Stimulated activated naive CD4-positive, alpha-beta T cell (primary cell): ENCODE results near the gene C2CD4C.
"Not testable (repeated sequence)": the region's sequence is repeated elsewhere in the genome, so short reads cannot be mapped to it uniquely, and the experiment has no call there.

Experiments
- DNase-seq, 6 experiments: peaks; one replicate each; lab custom pipeline; 2025; lab: John Stamatoyannopoulos, UW

C2CD4C gene

DNA sequence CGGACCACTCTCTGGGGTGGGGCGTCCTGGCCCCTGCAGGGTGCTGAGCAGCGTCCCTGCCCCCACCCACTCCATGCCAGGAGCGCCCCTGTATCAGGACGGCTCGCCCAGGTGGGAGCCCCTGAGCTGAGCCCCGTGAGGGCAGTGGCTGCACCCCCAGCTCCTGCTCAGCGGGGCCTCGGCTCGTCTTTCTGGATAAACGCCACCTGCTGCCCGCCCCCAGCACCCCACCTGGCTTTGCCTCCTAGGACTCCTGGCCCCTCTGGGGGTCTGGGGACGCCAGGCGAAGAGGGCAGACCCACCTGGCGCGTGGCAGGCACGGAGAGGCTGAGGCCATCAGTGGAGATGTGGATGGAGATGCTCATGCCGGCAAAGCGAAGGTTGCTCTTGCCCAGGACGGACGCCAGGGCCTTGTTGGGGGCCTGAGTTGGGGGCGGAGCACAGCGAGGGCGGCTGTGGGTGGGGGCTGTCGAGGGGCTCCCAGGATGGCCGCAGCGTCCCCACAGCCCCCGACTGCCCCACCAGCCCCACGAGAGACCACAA lies 29.5 kb upstream of the C2CD4C start:
- no peak for DNase-seq

- no peak for DNase-seq
Observed at GRCh38 chr19:437041-437440, 28.1 kb upstream of the C2CD4C start.

- DNase-seq: no peak
Observed at GRCh38 chr19:436413-436950, 27.5 kb upstream of the C2CD4C start.

DNA sequence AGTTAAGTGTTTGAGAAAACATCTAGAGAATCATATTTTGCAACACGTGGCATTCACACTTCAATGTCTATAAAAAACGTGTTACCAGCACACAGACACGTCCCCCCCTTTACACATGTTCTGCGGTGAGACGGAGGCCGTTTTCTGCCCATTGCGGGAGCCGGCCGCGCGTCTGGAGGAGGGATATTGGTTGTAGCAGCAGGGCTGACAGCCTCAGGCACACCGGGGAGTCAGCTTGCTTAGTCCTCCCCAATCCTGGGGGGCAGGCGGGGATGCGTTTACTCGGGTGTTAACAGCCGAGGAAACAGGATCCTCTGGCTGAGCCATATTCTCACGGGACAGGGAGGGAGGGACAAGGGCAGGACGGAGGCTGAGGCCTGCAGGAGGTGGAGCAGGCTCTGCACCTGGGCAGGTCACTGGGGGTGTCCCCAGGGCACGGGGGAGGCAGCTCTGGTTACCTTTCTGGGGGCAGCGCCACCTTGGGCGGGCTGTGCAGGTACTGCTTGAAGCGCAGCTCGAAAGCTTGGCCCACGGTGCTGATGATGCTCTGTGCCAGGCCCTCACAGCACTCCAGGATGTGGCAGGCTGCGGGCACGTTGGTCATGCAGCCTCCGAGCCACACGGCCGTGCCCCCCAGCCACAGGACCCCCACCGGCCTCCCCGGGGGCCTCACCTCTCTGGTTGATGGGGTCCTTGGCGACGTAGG lies 26.9 kb upstream of the C2CD4C start:
- DNase-seq: no peak

DNA sequence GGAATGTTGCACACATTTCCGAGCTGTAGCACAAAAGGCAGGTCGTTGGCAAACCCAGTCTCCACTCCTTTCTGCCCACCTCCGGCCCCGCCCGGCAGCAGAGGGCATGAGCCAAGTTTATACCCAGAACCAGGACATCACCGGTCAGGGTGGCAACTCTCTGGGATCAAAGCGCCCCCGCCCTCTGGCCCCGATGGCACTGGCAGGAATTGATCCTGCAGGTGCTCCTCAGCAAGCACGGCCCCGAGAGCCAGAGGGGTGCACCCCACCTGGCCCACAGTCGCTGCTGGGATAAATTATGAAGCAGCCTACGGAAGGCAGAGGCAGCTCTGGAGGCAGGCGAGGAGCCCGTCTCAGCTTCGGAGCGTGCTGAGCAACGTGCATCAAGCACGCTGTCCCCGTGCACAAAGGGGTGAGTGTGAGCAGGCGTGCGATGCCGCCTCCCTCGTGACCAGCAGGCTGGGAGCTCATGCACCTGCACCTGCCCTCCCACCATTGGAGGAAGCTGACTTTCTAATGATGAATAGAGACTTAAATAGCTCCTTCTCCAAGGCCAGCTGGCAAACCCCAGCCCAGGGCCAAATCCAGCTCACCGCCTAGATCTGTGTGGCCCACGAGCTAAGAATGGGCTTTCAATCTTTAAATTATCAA lies 26.2 kb upstream of the C2CD4C start:
- DNase-seq: no peak

GRCh38 chr19:434152-434960 lies 25.4 kb upstream of the C2CD4C start:
- DNase-seq: no peak

- DNase-seq: no peak
Observed at GRCh38 chr19:430701-431100, 21.8 kb upstream of the C2CD4C start.

- no peak for DNase-seq
Observed at GRCh38 chr19:428149-428548, 19.2 kb upstream of the C2CD4C start.

- not testable (repeated sequence) for DNase-seq
Observed at GRCh38 chr19:427675-428074, 18.7 kb upstream of the C2CD4C start.

- no peak for DNase-seq
Observed at GRCh38 chr19:426725-427445, 17.9 kb upstream of the C2CD4C start.

DNA sequence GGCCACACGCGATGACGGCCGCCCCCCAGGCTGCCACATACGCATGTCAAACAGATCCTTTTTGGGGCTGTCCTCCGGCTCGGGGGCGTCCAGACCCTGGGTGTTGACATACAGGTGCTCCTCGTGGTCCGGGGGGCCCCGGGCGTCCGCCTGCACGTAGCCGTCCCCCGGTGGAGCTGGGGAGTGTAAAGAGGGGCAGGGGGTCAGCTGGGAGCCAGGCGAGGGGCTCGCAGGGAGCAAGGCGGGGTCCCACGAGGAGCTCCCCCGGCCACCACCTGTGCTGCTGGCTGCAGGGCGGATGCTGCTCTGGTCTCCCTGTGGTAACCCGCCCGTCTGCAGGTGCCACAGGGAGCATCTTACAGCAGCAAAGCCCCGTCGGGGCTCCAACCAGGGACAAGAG lies 16.1 kb upstream of the C2CD4C start:
- DNase-seq: no peak

GRCh38 chr19:424546-424945 lies 15.6 kb upstream of the C2CD4C start:
- no peak for DNase-seq

GRCh38 chr19:423691-424466 lies 14.9 kb upstream of the C2CD4C start:
- DNase-seq: no peak

- not testable (repeated sequence) for DNase-seq
Observed at GRCh38 chr19:422917-423226, 13.9 kb upstream of the C2CD4C start.

DNA sequence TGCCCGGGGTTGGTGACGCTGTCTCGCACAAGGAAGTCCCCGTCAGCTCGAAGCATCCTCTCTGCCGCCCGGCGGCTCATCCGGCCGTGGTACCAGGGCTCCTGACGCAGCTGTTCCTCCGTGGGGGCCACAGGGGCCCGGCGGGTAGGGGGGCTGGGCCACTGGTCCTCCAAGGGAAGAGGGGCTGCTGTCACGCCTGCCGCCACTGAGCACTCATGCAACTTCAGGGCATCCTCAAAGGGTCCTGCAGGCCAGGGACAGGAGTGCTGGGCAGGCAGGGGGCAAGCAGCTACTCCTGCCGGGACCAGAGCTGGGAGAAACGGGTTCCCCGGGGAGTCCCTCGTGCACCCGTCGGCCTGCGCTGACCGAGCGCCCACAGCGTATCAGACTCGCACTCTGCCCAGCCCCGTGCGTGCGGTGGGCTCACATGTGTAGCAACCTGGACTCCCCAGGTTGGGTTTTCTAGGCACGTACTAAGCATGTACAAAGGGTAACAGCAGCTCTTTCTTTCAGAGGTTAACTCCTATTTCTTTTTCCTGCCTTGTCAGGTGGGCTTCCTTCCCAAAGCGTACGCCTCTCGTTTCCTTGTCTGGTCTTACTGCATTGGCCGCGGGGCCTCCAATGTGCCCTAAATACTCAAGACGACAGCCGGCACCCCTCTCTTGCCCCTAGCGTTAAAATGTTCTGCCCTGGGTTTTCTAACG lies 13.4 kb upstream of the C2CD4C start:
- DNase-seq: no peak

- DNase-seq: no peak
Observed at GRCh38 chr19:419721-420515, 11.0 kb upstream of the C2CD4C start.

- DNase-seq: no peak
Observed at GRCh38 chr19:418761-419671, 10.1 kb upstream of the C2CD4C start.

DNA sequence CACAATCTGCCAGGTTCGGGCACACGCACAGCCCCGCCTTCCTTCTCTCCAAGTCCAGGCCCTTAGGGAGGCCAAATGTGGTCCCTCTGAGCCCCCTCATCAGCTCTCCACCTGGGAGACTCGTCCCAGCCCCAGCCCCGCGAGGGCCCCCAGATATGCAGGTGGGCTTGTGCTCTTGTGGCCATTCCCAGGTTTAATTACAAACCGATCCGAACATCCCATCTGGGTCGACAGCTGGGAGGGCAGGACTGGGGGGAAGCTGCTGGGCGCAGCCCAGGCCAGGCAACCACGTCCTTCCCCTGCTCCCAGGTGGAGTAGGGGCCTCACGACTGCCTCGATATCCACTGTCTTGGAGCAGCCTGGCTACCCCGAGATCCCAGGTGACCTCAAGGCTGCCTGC lies 7.5 kb upstream of the C2CD4C start:
- no peak for DNase-seq

GRCh38 chr19:415292-415691 lies 6.3 kb upstream of the C2CD4C start:
- no peak for DNase-seq
